ENCODE data around the gene SCN10A.

The SCN10A gene

GRCh38 chr3:38828681-38829080 is 12.7 kb upstream of the SCN10A start:
- H3K36me3 ChIP-seq (ENCODE audit: control insufficient read depth, insufficient read depth, low read length) = no peaks in the 10 kb centered on the region
- H3K9ac ChIP-seq (ENCODE audit: low read depth, low read length) = no peak overlapping the region
- no peaks in the 10 kb centered on the region for H3K27me3 ChIP-seq (ENCODE audit: control insufficient read depth, insufficient read depth, low read length)
- H3K4me3 ChIP-seq (ENCODE audit: low read depth, low read length) = no peak overlapping the region
- H3K4me1 ChIP-seq (ENCODE audit: control insufficient read depth, insufficient read depth, low read length) = no peaks in the 10 kb centered on the region
- H3K27ac ChIP-seq (ENCODE audit: low read depth, low read length) = no peak overlapping the region
- no peaks in the 10 kb centered on the region for H3K9me3 ChIP-seq (ENCODE audit: control insufficient read depth, insufficient read depth, low read length)

DNA sequence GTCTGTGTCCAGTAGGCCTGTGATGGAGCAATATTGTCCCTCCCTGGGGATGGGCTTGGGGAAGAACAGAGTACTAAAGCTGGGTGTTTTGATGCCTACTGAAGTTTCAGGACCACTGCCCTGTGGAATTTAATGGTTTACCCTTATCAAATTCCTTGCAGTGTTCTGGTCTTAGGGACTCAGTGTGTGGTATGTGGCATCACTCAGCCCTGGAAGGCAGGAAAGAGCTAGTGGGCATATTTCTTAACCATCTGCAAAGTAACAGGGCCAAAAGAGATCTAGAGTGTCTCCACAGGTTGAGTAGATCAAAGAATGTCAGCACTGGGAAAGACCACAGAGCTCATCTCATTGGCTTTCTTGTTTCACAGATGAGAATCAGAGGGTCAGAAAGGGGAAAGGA is 11.8 kb upstream of the SCN10A start:
- no peaks in the 10 kb centered on the region for H3K9me3 ChIP-seq (ENCODE audit: control insufficient read depth, insufficient read depth, low read length)
- H3K27me3 ChIP-seq (ENCODE audit: control insufficient read depth, insufficient read depth, low read length) = no peaks in the 10 kb centered on the region
- no peak overlapping the region for H3K27ac ChIP-seq (ENCODE audit: low read depth, low read length)
- no peaks in the 10 kb centered on the region for H3K36me3 ChIP-seq (ENCODE audit: control insufficient read depth, insufficient read depth, low read length)
- no peak overlapping the region for H3K9ac ChIP-seq (ENCODE audit: low read depth, low read length)
- no peak overlapping the region for H3K4me3 ChIP-seq (ENCODE audit: low read depth, low read length)
- H3K4me1 ChIP-seq (ENCODE audit: control insufficient read depth, insufficient read depth, low read length) = no peaks in the 10 kb centered on the region

- H3K4me3 ChIP-seq (ENCODE audit: low read depth, low read length) = no peak overlapping the region
- no peak overlapping the region for H3K9ac ChIP-seq (ENCODE audit: low read depth, low read length)
- no peak overlapping the region for H3K27ac ChIP-seq (ENCODE audit: low read depth, low read length)
- no peaks in the 10 kb centered on the region for H3K4me1 ChIP-seq (ENCODE audit: control insufficient read depth, insufficient read depth, low read length)
- no peaks in the 10 kb centered on the region for H3K36me3 ChIP-seq (ENCODE audit: control insufficient read depth, insufficient read depth, low read length)
- no peaks in the 10 kb centered on the region; the same call in 1 of the 2 replicates for H3K27me3 ChIP-seq (ENCODE audit: control insufficient read depth, insufficient read depth, low read length)
- no peaks in the 10 kb centered on the region for H3K9me3 ChIP-seq (ENCODE audit: control insufficient read depth, insufficient read depth, low read length)
These were observed 10.0 kb upstream of the SCN10A start for GRCh38 chr3:38826001-38826400.

- no peak overlapping the region for H3K9ac ChIP-seq (ENCODE audit: low read depth, low read length)
- H3K4me1 ChIP-seq (ENCODE audit: control insufficient read depth, insufficient read depth, low read length) = no peaks in the 10 kb centered on the region
- H3K27ac ChIP-seq (ENCODE audit: low read depth, low read length) = no peak overlapping the region
- no peaks in the 10 kb centered on the region; the same call in 1 of the 2 replicates for H3K27me3 ChIP-seq (ENCODE audit: control insufficient read depth, insufficient read depth, low read length)
- no peaks in the 10 kb centered on the region for H3K36me3 ChIP-seq (ENCODE audit: control insufficient read depth, insufficient read depth, low read length)
- no peak overlapping the region for H3K4me3 ChIP-seq (ENCODE audit: low read depth, low read length)
- H3K9me3 ChIP-seq (ENCODE audit: control insufficient read depth, insufficient read depth, low read length) = no peaks in the 10 kb centered on the region
These were observed 8.3 kb upstream of the SCN10A start for GRCh38 chr3:38824349-38824748.

GRCh38 chr3:38823722-38824121 is 7.7 kb upstream of the SCN10A start:
- Histone ChIP-seq H3K4me3 (ENCODE audit: low read depth, low read length) (no peak overlapping the region), H3K4me1 (ENCODE audit: control insufficient read depth, insufficient read depth, low read length) (no peaks in the 10 kb centered on the region), H3K27me3 (ENCODE audit: control insufficient read depth, insufficient read depth, low read length) (no peaks in the 10 kb centered on the region; the same call in 1 of the 2 replicates)

GRCh38 chr3:38823186-38823585 is 7.2 kb upstream of the SCN10A start:
- H3K4me3 ChIP-seq (ENCODE audit: low read depth, low read length) = no peak overlapping the region
- H3K4me1 ChIP-seq (ENCODE audit: control insufficient read depth, insufficient read depth, low read length) = no peaks in the 10 kb centered on the region
- H3K9me3 ChIP-seq (ENCODE audit: control insufficient read depth, insufficient read depth, low read length) = no peaks in the 10 kb centered on the region
- no peak overlapping the region for H3K9ac ChIP-seq (ENCODE audit: low read depth, low read length)
- no peaks in the 10 kb centered on the region for H3K36me3 ChIP-seq (ENCODE audit: control insufficient read depth, insufficient read depth, low read length)
- no peak overlapping the region for H3K27ac ChIP-seq (ENCODE audit: low read depth, low read length)
- H3K27me3 ChIP-seq (ENCODE audit: control insufficient read depth, insufficient read depth, low read length) = no peaks in the 10 kb centered on the region; the same call in 1 of the 2 replicates

More at GRCh38 chr3:38823722-38824121, 7.7 kb upstream of the SCN10A start:
- H3K9me3 ChIP-seq (ENCODE audit: control insufficient read depth, insufficient read depth, low read length) = no peaks in the 10 kb centered on the region
- H3K27ac ChIP-seq (ENCODE audit: low read depth, low read length) = no peak overlapping the region
- H3K36me3 ChIP-seq (ENCODE audit: control insufficient read depth, insufficient read depth, low read length) = no peaks in the 10 kb centered on the region
- H3K9ac ChIP-seq (ENCODE audit: low read depth, low read length) = no peak overlapping the region

DNA sequence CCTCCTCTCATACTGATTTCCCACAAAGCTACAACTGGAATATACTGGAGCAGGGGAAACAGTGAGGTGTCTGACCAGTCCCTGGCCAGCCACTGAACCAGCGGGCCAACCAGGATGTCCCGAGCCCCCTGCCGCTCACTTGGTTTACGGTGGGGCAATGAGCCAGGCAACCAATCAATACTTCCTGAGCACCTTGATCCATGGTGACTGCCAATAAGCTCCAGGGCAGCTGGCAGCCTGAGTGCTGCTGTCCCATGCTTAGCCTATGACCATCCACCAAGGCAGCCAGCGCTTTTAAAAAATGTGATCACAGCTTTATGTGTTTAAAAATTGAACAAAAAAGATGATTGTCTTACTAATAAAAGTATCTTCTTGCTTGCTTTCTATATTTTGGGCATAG is 4.2 kb downstream of the SCN10A start:
- H3K9ac ChIP-seq (ENCODE audit: low read depth, low read length) = no peak overlapping the region
- no peak overlapping the region for H3K27ac ChIP-seq (ENCODE audit: low read depth, low read length)
- H3K4me3 ChIP-seq (ENCODE audit: low read depth, low read length) = no peak overlapping the region

DNA sequence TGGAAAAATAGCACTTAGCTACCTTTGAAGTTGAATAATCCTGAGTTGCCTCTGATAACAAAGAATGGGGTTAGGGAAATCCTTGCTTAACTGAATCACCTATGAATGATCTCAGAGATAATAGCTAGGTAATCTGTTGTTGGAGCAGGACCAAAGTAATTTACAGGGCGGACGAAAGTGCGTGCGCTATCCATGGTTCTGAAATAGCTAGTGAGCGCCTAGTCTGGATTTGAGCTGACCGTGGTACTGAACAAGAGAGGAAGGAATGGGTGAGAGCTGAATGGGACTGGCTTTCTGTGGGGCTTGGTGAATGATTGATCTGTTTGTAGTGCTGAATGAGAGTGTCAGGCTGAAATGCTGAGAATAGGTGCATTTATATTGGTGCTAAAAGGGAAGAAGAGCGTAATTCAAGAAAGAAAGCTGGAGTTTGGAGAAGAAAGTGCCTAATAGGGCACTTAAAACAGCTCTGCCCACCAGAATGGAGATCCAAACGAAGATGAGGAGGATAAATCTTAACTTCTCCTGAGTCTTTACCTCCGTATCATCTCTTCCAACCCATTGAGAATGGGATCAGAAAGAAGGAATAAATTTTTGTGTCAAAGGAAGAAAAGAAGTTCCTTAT is 10.1 kb downstream of the SCN10A start:
- H3K36me3 ChIP-seq (ENCODE audit: control insufficient read depth, insufficient read depth, low read length) = no peaks in the 10 kb centered on the region
- H3K9ac ChIP-seq (ENCODE audit: low read depth, low read length) = no peak overlapping the region
- H3K4me1 ChIP-seq (ENCODE audit: control insufficient read depth, insufficient read depth, low read length) = no peaks in the 10 kb centered on the region
- no peaks in the 10 kb centered on the region for H3K9me3 ChIP-seq (ENCODE audit: control insufficient read depth, insufficient read depth, low read length)
- H3K27ac ChIP-seq (ENCODE audit: low read depth, low read length) = no peak overlapping the region
- H3K4me3 ChIP-seq (ENCODE audit: low read depth, low read length) = no peak overlapping the region
- H3K27me3 ChIP-seq (ENCODE audit: control insufficient read depth, insufficient read depth, low read length) = no peaks in the 10 kb centered on the region; the same call in 1 of the 2 replicates

More for the DNA sequence above, 4.2 kb downstream of the SCN10A start:
- Histone ChIP-seq H3K36me3 (ENCODE audit: control insufficient read depth, insufficient read depth, low read length) (no peaks in the 10 kb centered on the region), H3K9me3 (ENCODE audit: control insufficient read depth, insufficient read depth, low read length) (no peaks in the 10 kb centered on the region), H3K27me3 (ENCODE audit: control insufficient read depth, insufficient read depth, low read length) (no peaks in the 10 kb centered on the region; the same call in 1 of the 2 replicates), H3K4me1 (ENCODE audit: control insufficient read depth, insufficient read depth, low read length) (no peaks in the 10 kb centered on the region)

DNA sequence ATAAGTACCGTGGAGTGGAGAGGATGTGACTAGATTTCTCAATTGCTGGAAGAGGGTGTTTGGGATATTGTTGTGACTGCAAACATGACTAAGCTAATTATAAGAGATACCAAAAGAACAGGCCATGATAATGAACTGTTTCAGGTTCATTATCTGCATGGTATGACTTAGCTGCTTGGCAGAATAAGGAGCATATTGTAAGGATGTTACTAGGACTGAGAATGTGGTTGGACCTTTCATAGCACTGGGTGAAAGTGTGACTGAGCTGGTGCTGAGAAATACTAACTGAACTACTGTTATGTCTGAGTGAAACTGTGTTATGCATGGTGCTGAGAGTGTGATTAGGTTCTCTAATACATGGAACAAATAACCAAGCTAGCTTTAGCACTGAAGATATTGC is 11.0 kb downstream of the SCN10A start:
- H3K27ac ChIP-seq (ENCODE audit: low read depth, low read length) = no peak overlapping the region
- no peak overlapping the region for H3K4me3 ChIP-seq (ENCODE audit: low read depth, low read length)
- no peaks in the 10 kb centered on the region for H3K36me3 ChIP-seq (ENCODE audit: control insufficient read depth, insufficient read depth, low read length)
- no peaks in the 10 kb centered on the region; the same call in 1 of the 2 replicates for H3K4me1 ChIP-seq (ENCODE audit: control insufficient read depth, insufficient read depth, low read length)
- H3K27me3 ChIP-seq (ENCODE audit: control insufficient read depth, insufficient read depth, low read length) = no peaks in the 10 kb centered on the region; the same call in 1 of the 2 replicates
- no peaks in the 10 kb centered on the region for H3K9me3 ChIP-seq (ENCODE audit: control insufficient read depth, insufficient read depth, low read length)
- H3K9ac ChIP-seq (ENCODE audit: low read depth, low read length) = no peak overlapping the region

DNA sequence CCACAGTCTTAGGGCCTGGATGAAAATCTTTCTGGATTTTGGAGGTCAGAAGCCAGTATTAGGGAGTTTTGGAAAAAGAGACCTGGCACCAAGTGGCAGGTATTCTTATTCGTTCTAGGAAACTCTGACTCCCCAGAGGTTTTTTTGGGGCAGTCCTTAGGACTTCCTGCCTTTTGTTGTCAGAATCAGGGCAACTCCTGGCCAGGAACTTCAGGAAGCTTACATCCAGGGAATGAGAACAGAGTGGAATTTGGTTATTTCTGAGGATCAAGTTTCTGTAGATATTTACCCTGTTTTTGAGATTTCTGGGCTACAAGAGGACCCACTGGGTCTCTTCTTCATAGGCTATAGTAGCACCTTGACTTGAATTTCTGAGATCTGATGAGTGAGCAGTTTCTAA is 15.5 kb downstream of the SCN10A start:
- H3K36me3 ChIP-seq (ENCODE audit: control insufficient read depth, insufficient read depth, low read length) = no peaks in the 10 kb centered on the region

DNA sequence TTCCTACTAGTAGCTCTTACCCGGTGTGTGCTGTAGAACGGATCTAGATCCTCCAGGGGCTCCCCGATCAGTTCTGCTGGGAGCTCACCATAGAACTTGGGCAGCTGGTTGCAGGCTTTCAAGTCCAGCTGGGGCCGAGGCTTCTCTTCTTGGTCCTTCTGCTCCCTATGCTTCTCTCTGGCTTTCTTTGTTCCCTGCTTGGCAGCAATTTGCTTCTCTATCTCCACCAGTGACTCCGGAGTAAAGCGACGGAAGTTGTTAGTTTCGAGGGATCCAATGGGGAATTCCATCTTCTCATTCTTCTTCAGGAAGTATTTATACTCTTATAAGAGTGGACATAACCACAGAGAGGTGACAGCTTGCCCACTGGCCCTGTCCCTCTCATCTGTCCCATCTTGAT is 22.3 kb downstream of the SCN10A start:
- H3K27me3 ChIP-seq (ENCODE audit: control insufficient read depth, insufficient read depth, low read length) = no peaks in the 10 kb centered on the region

More for the DNA sequence above, 15.5 kb downstream of the SCN10A start:
- Histone ChIP-seq H3K9ac (ENCODE audit: low read depth, low read length) (no peak overlapping the region), H3K27ac (ENCODE audit: low read depth, low read length) (no peak overlapping the region), H3K27me3 (ENCODE audit: control insufficient read depth, insufficient read depth, low read length) (no peaks in the 10 kb centered on the region), H3K4me1 (ENCODE audit: control insufficient read depth, insufficient read depth, low read length) (no peaks in the 10 kb centered on the region; the same call in 1 of the 2 replicates), H3K4me3 (ENCODE audit: low read depth, low read length) (no peak overlapping the region), H3K9me3 (ENCODE audit: control insufficient read depth, insufficient read depth, low read length) (no peaks in the 10 kb centered on the region)

More for the DNA sequence above, 22.3 kb downstream of the SCN10A start:
- H3K27ac ChIP-seq (ENCODE audit: low read depth, low read length) = no peak overlapping the region
- no peaks in the 10 kb centered on the region for H3K9me3 ChIP-seq (ENCODE audit: control insufficient read depth, insufficient read depth, low read length)
- no peak overlapping the region for H3K4me3 ChIP-seq (ENCODE audit: low read depth, low read length)
- H3K4me1 ChIP-seq (ENCODE audit: control insufficient read depth, insufficient read depth, low read length) = no peaks in the 10 kb centered on the region
- no peak overlapping the region for H3K9ac ChIP-seq (ENCODE audit: low read depth, low read length)
- no peaks in the 10 kb centered on the region for H3K36me3 ChIP-seq (ENCODE audit: control insufficient read depth, insufficient read depth, low read length)

Measured in HUES48 (cell line).